WI38 (cell line): ENCODE data around the gene UBE2H.

ENCODE experiments used
- H3K4me3 ChIP-seq: 2 replicates; pipeline ENCODE4 v1.5.1; 2011; ENCODE audit warnings: low read depth, mild to moderate bottlenecking, control low read depth, low read length
- CTCF ChIP-seq: IDR thresholded peaks from 2 replicates; pipeline ENCODE4 v1.5.1; 2012; ENCODE audit warnings: low read depth, mild to moderate bottlenecking, control low read depth, low read length

Gene UBE2H

DNA sequence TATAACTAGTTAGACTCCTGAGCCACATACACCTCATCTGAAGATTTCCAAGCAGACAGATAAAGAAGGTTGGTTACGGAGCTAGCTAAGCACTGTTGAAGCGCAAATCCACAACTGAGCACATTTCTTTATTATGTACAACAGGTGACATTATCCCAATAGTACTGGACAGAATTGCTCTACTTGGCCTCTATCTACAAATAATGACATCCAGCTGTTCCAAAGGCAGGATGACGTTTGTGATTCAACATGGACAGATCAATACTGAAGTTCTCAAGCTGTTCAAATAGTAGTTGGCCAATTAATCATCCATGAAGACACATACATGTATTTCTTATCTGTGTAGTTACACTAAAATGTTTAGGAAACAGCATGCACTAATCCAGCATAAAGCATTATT is 101.0 kb downstream of the UBE2H start:
- no peak overlapping the region for H3K4me3 ChIP-seq
- no peak for TF ChIP-seq CTCF

GRCh38 chr7:129851174-129851573 is 101.6 kb downstream of the UBE2H start:
- H3K4me3 ChIP-seq = no peak overlapping the region
- no peak for TF ChIP-seq CTCF

DNA sequence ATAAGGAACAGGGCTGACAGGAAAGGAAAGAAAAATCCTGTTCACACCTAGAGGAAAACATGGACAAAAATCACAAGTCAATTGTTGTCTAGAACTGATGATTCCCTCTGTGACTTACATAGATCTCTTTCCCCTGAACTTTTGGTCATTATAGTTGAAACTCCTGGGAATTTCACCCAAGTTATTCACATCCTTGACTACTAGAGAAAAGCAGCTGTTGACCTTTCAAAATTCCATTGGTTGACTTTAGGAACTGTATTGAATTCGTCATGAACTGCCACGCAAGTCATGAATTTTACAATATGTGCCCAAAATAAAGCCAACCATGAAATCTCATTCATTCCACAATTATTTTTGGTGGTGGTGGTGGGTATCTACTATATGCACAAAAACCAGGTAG is 104.3 kb downstream of the UBE2H start:
- no peak for TF ChIP-seq CTCF
- H3K4me3 ChIP-seq = no peak overlapping the region

DNA sequence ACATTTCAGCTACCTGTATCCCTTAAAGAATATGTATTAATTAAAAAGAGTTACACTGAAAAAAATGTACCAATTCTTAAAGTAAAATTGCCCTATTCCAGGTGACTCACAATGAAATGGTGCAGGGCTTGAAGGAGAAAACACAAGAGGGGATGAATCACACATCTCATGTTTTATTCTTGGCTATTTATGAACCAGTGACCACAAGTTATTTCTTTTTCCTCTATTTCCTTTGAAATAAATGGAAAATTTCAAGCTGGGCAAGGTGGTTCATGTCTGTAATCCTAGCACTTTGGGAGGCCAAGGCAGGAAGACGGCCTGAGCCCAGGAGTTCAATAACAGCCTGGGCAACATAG is 106.8 kb downstream of the UBE2H start:
- no peak for TF ChIP-seq CTCF

GRCh38 chr7:129845178-129845971 is 107.4 kb downstream of the UBE2H start:
- no peak for TF ChIP-seq CTCF
- H3K4me3 ChIP-seq = no peak overlapping the region

More for the DNA sequence above, 106.8 kb downstream of the UBE2H start:
- no peak overlapping the region for H3K4me3 ChIP-seq

GRCh38 chr7:129843978-129844840 is 108.6 kb downstream of the UBE2H start:
- no peak for TF ChIP-seq CTCF
- H3K4me3 ChIP-seq = no peak overlapping the region

GRCh38 chr7:129843365-129843898 is 109.3 kb downstream of the UBE2H start:
- no peak overlapping the region for H3K4me3 ChIP-seq
- TF ChIP-seq CTCF = no peak
